Smooth muscle cell (in vitro differentiated cells): ENCODE data around the gene USP5. TPM values are rescaled to one million over a fixed set of nuclear protein-coding genes. Genes with fewer than 3 reads are reported as not detected.

Source experiments
- DNase-seq: peaks from one replicate; lab custom pipeline; 2025; ENCODE audit not compliant: unreplicated experiment; lab: John Stamatoyannopoulos, UW
- H2AFZ ChIP-seq: fragments of 200-600 bp; sonication (generic); 2 replicates; pipeline ENCODE4 v1.6.0; 2016; ENCODE audit warnings: antibody characterized with exemption, low read depth, mild to moderate bottlenecking
- H3F3A ChIP-seq: fragments of 200-600 bp; sonication (generic); 2 replicates; pipeline ENCODE4 v1.6.0; 2017; ENCODE audit warnings: antibody characterized with exemption, low read depth
- H3K27ac ChIP-seq: fragments of 200-600 bp; sonication (generic); 2 replicates; pipeline ENCODE4 v1.5.1; 2016; ENCODE audit warnings: low read depth, mild to moderate bottlenecking
- H3K27me3 ChIP-seq: fragments of 200-600 bp; sonication (generic); 2 replicates; pipeline ENCODE4 v1.6.1; 2016; ENCODE audit warnings: low read depth, mild to moderate bottlenecking
- H3K36me3 ChIP-seq: fragments of 200-600 bp; sonication (generic); 2 replicates; pipeline ENCODE4 v1.5.1; 2016; ENCODE audit warnings: low read depth
- H3K4me1 ChIP-seq: fragments of 200-600 bp; sonication (generic); 2 replicates; pipeline ENCODE4 v1.5.1; 2016; ENCODE audit warnings: low read depth
- H3K4me2 ChIP-seq: fragments of 200-600 bp; sonication (generic); 2 replicates; pipeline ENCODE4 v1.6.0; 2016; ENCODE audit warnings: mild to moderate bottlenecking
- H3K4me3 ChIP-seq: fragments of 200-600 bp; sonication (generic); 2 replicates; pipeline ENCODE4 v1.5.1; 2016; ENCODE audit warnings: mild to moderate bottlenecking
- H3K79me2 ChIP-seq: fragments of 200-600 bp; sonication (generic); 2 replicates; pipeline ENCODE4 v1.6.0; 2016; ENCODE audit warnings: low read depth, mild to moderate bottlenecking
- H3K9ac ChIP-seq: fragments of 200-600 bp; sonication (generic); 2 replicates; pipeline ENCODE4 v1.6.0; 2016; ENCODE audit warnings: low read depth
- H3K9me3 ChIP-seq: fragments of 200-600 bp; sonication (generic); replicated peaks from 2 replicates; pipeline ENCODE4 v1.5.1; 2016; ENCODE audit warnings: low read depth
- H4K20me1 ChIP-seq: fragments of 200-600 bp; sonication (generic); 2 replicates; pipeline ENCODE4 v1.6.0; 2016; ENCODE audit warnings: low read depth
- WGBS: methylation state at CpG from one replicate; pipeline ENCODE4 v1.1.7; 2016; ENCODE audit warnings: low lambda C conversion rate; 5-methylcytosine and 5-hydroxymethylcytosine counted together
- polyA plus RNA-seq: library from polyadenylated mRNA; unstranded; fragments of >200 nt; fragmentation: Nextera tagmentation; extraction: Ambion mirVana; gene quantifications from 2 replicates; pipeline ENCODE4 v1.2.1, GENCODE V29; 2016
- total RNA-seq: library from RNA; depleted of rRNA; stranded (reverse); fragments of >200 nt; gene quantifications from 2 replicates; pipeline ENCODE4 v1.2.3, GENCODE V29; 2014
- TF ChIP-seq, protein P1 (sequence below): fragments of 200-600 bp; sonication (generic); IDR thresholded peaks from 2 replicates; pipeline ENCODE4 v1.5.1; 2017; ENCODE audit warnings: borderline replicate concordance, mild to moderate bottlenecking, antibody characterized with exemption; ENCODE audit not compliant: insufficient read depth, poor library complexity, severe bottlenecking

USP5 gene
- total and polyA plus RNA-seq, 2 experiments from 2014 or later = 51.3 to 64.9 TPM

DNA sequence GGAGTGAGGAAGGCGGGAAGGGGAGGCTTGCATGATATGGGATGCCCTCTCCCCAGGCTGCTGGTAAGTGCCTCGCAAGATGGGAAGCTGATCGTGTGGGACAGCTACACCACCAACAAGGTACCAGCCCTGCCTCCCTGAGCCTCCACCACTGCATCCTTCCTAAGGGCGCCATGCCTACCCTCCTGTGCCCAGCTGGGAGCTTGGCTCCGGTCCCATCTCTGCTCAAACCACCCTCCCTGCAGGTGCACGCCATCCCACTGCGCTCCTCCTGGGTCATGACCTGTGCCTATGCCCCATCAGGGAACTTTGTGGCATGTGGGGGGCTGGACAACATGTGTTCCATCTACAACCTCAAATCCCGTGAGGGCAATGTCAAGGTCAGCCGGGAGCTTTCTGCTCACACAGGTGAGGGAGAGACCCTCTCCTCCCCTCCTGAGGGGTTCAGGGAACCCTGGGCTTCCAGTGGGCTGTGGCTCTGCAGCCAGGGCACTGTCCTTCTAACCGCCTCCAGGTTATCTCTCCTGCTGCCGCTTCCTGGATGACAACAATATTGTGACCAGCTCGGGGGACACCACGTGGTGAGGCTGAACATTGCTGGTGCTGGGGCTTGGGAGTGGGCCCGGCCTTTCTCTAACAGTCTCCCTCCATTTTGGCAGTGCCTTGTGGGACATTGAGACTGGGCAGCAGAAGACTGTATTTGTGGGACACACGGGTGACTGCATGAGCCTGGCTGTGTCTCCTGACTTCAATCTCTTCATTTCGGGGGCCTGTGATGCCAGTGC, 8.6 kb upstream of the USP5 start:
- H2AFZ ChIP-seq = no peak overlapping the region
- WGBS = 76% methylated on average over 16 of the region's 16 CpGs
- H3K36me3 ChIP-seq = no peaks in the 10 kb centered on the region
- TF ChIP-seq, protein P1, sequence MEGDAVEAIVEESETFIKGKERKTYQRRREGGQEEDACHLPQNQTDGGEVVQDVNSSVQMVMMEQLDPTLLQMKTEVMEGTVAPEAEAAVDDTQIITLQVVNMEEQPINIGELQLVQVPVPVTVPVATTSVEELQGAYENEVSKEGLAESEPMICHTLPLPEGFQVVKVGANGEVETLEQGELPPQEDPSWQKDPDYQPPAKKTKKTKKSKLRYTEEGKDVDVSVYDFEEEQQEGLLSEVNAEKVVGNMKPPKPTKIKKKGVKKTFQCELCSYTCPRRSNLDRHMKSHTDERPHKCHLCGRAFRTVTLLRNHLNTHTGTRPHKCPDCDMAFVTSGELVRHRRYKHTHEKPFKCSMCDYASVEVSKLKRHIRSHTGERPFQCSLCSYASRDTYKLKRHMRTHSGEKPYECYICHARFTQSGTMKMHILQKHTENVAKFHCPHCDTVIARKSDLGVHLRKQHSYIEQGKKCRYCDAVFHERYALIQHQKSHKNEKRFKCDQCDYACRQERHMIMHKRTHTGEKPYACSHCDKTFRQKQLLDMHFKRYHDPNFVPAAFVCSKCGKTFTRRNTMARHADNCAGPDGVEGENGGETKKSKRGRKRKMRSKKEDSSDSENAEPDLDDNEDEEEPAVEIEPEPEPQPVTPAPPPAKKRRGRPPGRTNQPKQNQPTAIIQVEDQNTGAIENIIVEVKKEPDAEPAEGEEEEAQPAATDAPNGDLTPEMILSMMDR = no peak
- H3K27ac ChIP-seq = no peak overlapping the region
- peaks cover 11% of the 10 kb centered on the region for H3K4me1 ChIP-seq
- H3F3A ChIP-seq = no peaks in the 10 kb centered on the region
- H3K9ac ChIP-seq = no peak overlapping the region
- H3K79me2 ChIP-seq = no peaks in the 10 kb centered on the region
- no peak overlapping the region for H3K4me2 ChIP-seq
- H4K20me1 ChIP-seq = peaks cover 6% of the 10 kb centered on the region
- no peaks in the 10 kb centered on the region for H3K9me3 ChIP-seq
- no peaks in the 10 kb centered on the region for H3K27me3 ChIP-seq
- no peak overlapping the region for H3K4me3 ChIP-seq
- DNase-seq = no peak

DNA sequence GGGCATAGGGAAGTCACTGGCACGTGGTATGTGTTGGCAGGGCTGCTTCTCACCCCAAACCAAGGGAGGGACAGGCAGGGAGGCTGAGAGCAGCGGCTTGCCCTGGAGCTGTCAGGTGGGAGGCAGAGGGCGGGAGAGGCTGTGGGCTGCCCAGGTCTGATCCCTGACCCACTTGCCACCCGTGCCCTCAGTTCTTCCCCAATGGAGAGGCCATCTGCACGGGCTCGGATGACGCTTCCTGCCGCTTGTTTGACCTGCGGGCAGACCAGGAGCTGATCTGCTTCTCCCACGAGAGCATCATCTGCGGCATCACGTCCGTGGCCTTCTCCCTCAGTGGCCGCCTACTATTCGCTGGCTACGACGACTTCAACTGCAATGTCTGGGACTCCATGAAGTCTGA, 6.6 kb upstream of the USP5 start:
- H3F3A ChIP-seq = peaks cover 3% of the 10 kb centered on the region
- H3K36me3 ChIP-seq = no peaks in the 10 kb centered on the region
- H3K4me2 ChIP-seq = no peak overlapping the region
- no peak overlapping the region for H3K4me3 ChIP-seq
- no peaks in the 10 kb centered on the region for H3K9me3 ChIP-seq
- H4K20me1 ChIP-seq = no peaks in the 10 kb centered on the region
- no peak overlapping the region for H3K27ac ChIP-seq
- no peak overlapping the region for H2AFZ ChIP-seq
- no peaks in the 10 kb centered on the region for H3K27me3 ChIP-seq
- H3K4me1 ChIP-seq = peaks cover under 1% of the 10 kb centered on the region
- WGBS = 98% methylated on average over 17 of the region's 17 CpGs
- TF ChIP-seq, protein P1 = no peak
- H3K79me2 ChIP-seq = no peaks in the 10 kb centered on the region
- no peak overlapping the region for H3K9ac ChIP-seq
- DNase-seq = no peak

DNA sequence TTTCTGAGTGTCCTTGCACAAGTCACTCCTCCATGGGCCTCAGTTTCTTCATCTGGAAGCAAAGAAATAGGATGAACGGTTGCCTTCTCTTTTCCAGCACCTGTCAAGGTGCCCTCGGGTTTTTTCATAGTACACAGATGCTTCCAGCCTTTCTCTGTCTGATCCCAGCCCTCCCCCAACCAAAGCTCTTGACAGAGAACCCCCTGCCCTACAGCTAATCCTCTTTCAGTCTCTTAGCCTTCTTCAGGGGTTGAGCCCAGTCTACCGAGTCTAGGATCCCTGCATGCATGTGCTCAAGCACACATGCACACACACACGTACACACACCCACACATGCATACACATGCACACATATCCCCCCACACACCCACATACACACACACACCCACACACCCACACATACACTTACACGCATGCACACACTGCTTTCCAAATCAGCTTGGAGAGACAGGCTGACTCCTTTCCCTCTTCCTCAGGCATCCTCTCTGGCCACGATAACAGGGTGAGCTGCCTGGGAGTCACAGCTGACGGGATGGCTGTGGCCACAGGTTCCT, 5.6 kb upstream of the USP5 start:
- no peaks in the 10 kb centered on the region for H3K9me3 ChIP-seq
- no peak overlapping the region for H3K9ac ChIP-seq
- H3K79me2 ChIP-seq = no peaks in the 10 kb centered on the region
- peaks cover 7% of the 10 kb centered on the region for H3F3A ChIP-seq
- no peaks in the 10 kb centered on the region for H3K36me3 ChIP-seq
- no peak overlapping the region for H2AFZ ChIP-seq
- TF ChIP-seq, protein P1 = no peak
- WGBS = 98% methylated on average over 7 of the region's 7 CpGs
- H3K4me2 ChIP-seq = no peak overlapping the region
- no peak overlapping the region for H3K27ac ChIP-seq
- no peak for DNase-seq
- no peaks in the 10 kb centered on the region for H3K4me1 ChIP-seq
- H3K4me3 ChIP-seq = no peak overlapping the region
- H3K27me3 ChIP-seq = no peaks in the 10 kb centered on the region
- H4K20me1 ChIP-seq = no peaks in the 10 kb centered on the region

- H3F3A ChIP-seq = peaks cover 7% of the 10 kb centered on the region
- no peaks in the 10 kb centered on the region for H3K36me3 ChIP-seq
- H3K4me1 ChIP-seq = no peaks in the 10 kb centered on the region
- no peak overlapping the region for H3K4me2 ChIP-seq
- no peaks in the 10 kb centered on the region for H3K79me2 ChIP-seq
- H3K27ac ChIP-seq = no peak overlapping the region
- no peak overlapping the region for H2AFZ ChIP-seq
- no peaks in the 10 kb centered on the region for H3K9me3 ChIP-seq
- no peak overlapping the region for H3K4me3 ChIP-seq
- no peak for DNase-seq
- 93% methylated on average over 2 of the region's 2 CpGs for WGBS
- H4K20me1 ChIP-seq = no peaks in the 10 kb centered on the region
- TF ChIP-seq, protein P1 = no peak
- H3K9ac ChIP-seq = no peak overlapping the region
- no peaks in the 10 kb centered on the region for H3K27me3 ChIP-seq
Measured at GRCh38 chr12:6847676-6848075, 4.3 kb upstream of the USP5 start.
